DOHH2 (cell line): Measurements from ENCODE around the gene LYVE1.

Experiments
- CTCF ChIP-seq: fragments of 200-600 bp; sonication (generic); IDR thresholded peaks from one replicate; pipeline ENCODE4 v1.5.1; 2014; ENCODE audit warnings: antibody characterized with exemption, mild to moderate bottlenecking, low read depth, low read length; ENCODE audit not compliant: poor library complexity, severe bottlenecking
- EZH2phosphoT487 ChIP-seq: fragments of 200-600 bp; sonication (generic); IDR thresholded peaks from 2 replicates; pipeline ENCODE4 v1.6.1; 2017; ENCODE audit warnings: borderline replicate concordance, mild to moderate bottlenecking, antibody characterized with exemption, low read length, moderate library complexity, mixed read lengths

GRCh38 chr11:10540915-10541560, 27.4 kb downstream of the LYVE1 start, which contains the start of gene RNF141:
- peak; percentile 87 for TF ChIP-seq CTCF
- TF ChIP-seq EZH2phosphoT487, result no peak
